Measurements from ENCODE around the gene PHF19.

PHF19 gene

GRCh38 chr9:120876842-120877240 is at the start of gene PHF19:
PHF19 (minus strand) TSS chr9:120877188; CDS start chr9:120874741, 2,447 bp downstream.
- in situ Hi-C loops (cut with MboI; ENCODE audit: low sequenced_read_pairs), result no loop called here

GRCh38 chr9:120926397-120926928 is 49.5 kb upstream of the PHF19 start, which contains the start of gene TRAF1:
TRAF1 (minus strand) TSS chr9:120926796; CDS start chr9:120926075, 721 bp downstream.
- in situ Hi-C loops (cut with MboI; ENCODE audit: low sequenced_read_pairs), result loop anchor here (25.0 kb wide), 1 partner anchor 164 kb away; no protein-coding TSS in a partner anchor

- in situ Hi-C loops (cut with MboI; ENCODE audit: low sequenced_read_pairs), result loop anchor here (25.0 kb wide), 1 partner anchor 163 kb away; no protein-coding TSS in a partner anchor
Observed at GRCh38 chr9:120925535-120926396, 48.8 kb upstream of the PHF19 start.

- in situ Hi-C loops (cut with MboI; ENCODE audit: low sequenced_read_pairs), result loop anchor here (25.0 kb wide), 1 partner anchor 163 kb away; no protein-coding TSS in a partner anchor
Observed at GRCh38 chr9:120924698-120925534, 47.9 kb upstream of the PHF19 start.

GRCh38 chr9:120923620-120924328 is 46.8 kb upstream of the PHF19 start:
- in situ Hi-C loops (cut with MboI; ENCODE audit: low sequenced_read_pairs), result no loop called here

GRCh38 chr9:120922404-120923195 is 45.6 kb upstream of the PHF19 start:
- in situ Hi-C loops (cut with MboI; ENCODE audit: low sequenced_read_pairs), result no loop called here

- in situ Hi-C loops (cut with MboI; ENCODE audit: low sequenced_read_pairs), result no loop called here
Observed at GRCh38 chr9:120921661-120922181, 44.7 kb upstream of the PHF19 start.

- in situ Hi-C loops (cut with MboI; ENCODE audit: low sequenced_read_pairs), result no loop called here
Observed at GRCh38 chr9:120920806-120921178, 43.8 kb upstream of the PHF19 start.

GRCh38 chr9:120919843-120920805 is 43.1 kb upstream of the PHF19 start:
- in situ Hi-C loops (cut with MboI; ENCODE audit: low sequenced_read_pairs), result no loop called here

GRCh38 chr9:120918931-120919842 is 42.2 kb upstream of the PHF19 start:
- in situ Hi-C loops (cut with MboI; ENCODE audit: low sequenced_read_pairs), result no loop called here

GRCh38 chr9:120917929-120918762 is 41.2 kb upstream of the PHF19 start:
- in situ Hi-C loops (cut with MboI; ENCODE audit: low sequenced_read_pairs), result no loop called here

GRCh38 chr9:120916991-120917880 is 40.2 kb upstream of the PHF19 start:
- in situ Hi-C loops (cut with MboI; ENCODE audit: low sequenced_read_pairs), result no loop called here

GRCh38 chr9:120916588-120916987 is 39.6 kb upstream of the PHF19 start:
- in situ Hi-C loops (cut with MboI; ENCODE audit: low sequenced_read_pairs), result no loop called here

- in situ Hi-C loops (cut with MboI; ENCODE audit: low sequenced_read_pairs), result no loop called here
Observed at GRCh38 chr9:120915854-120916470, 39.0 kb upstream of the PHF19 start.

GRCh38 chr9:120914953-120915352 is 38.0 kb upstream of the PHF19 start:
- in situ Hi-C loops (cut with MboI; ENCODE audit: low sequenced_read_pairs), result no loop called here

All from HL-60/S4 treated with phorbol 12-myristate 13-acetate at 8.2 ng/mL for 4 days and 3 days (cell line).